Right lobe of liver (tissue), 6 donors: Measurements from ENCODE around the gene NUTM1. TPM values are rescaled to one million over a fixed set of nuclear protein-coding genes. Genes with fewer than 3 reads are reported as not detected.

Experiments used
- ATAC-seq, 4 donors: fragments of 200-7000 bp; cut with Tn5 transposase; one replicate each; pipeline ENCODE4 v1.9.1; 2020; ENCODE audit warnings: mild to moderate bottlenecking in 4 of 4, moderate library complexity in 4 of 4
- DNase-seq, 3 donors: peaks; one replicate each; pipeline ENCODE4 v3.0.0-alpha.2; 2020
- H3K27ac ChIP-seq, 3 donors: fragments of 200-600 bp; one replicate each; pipeline ENCODE4 v1.8.0; 2022
- H3K27me3 ChIP-seq, 2 donors: fragments of 200-600 bp; one replicate each; pipeline ENCODE4 v1.8.0; 2022
- H3K36me3 ChIP-seq, 4 donors: fragments of 200-600 bp; sonication (generic) in 1 of 4; one replicate each; pipeline versions ENCODE4 v1.5.1 to v1.8.0; 2017 to 2022; ENCODE audit warnings: control low read depth in 1 of 4
- H3K4me1 ChIP-seq, 4 donors: fragments of 200-600 bp; sonication (generic) in 1 of 4; one replicate each; pipeline versions ENCODE4 v1.5.1 to v1.8.0; 2017 to 2022; ENCODE audit warnings: control low read depth in 1 of 4
- H3K4me3 ChIP-seq, 3 donors: fragments of 200-600 bp; one replicate each; pipeline ENCODE4 v1.8.0; 2022
- H3K9me3 ChIP-seq, 4 donors: fragments of 200-600 bp; sonication (generic) in 1 of 4; one replicate each; pipeline versions ENCODE4 v1.5.1 to v1.8.0; 2017 to 2022; ENCODE audit warnings: control low read depth in 1 of 4
- POLR2A ChIP-seq: fragments of 450-650 bp; IDR thresholded peaks from one replicate; pipeline ENCODE4 v1.6.1; 2017; ENCODE audit warnings: antibody characterized with exemption, mild to moderate bottlenecking
- WGBS: methylation state at CpG from one replicate; pipeline ENCODE4 v1.1.6; 2018; ENCODE audit warnings: low coverage, low lambda C conversion rate; ENCODE audit not compliant: insufficient coverage; ENCODE audit errors: missing lambda C conversion rate; 5-methylcytosine and 5-hydroxymethylcytosine counted together
- intact Hi-C, 2 donors: fragments of 100-400 bp; cut with DNase I; formaldehyde crosslinking; loops; one replicate each; pipeline versions ENCODE4 v1.11.2 to v1.14.1; 2022
- total RNA-seq, 6 experiments: library from RNA; depleted of rRNA in 2 of 6; stranded (reverse); fragments of >200 nt in 2 of 6; fragmentation: NEBNext Ultra II Directional in 3 of 6; extraction: Animal tissue kit (Norgen Biotek cat#: 25700) in 3 of 6; gene quantifications; one replicate each; pipeline versions ENCODE4 v1.1.0 to v1.2.4, GENCODE V29; 2016 to 2023
- TF ChIP-seq, protein P1 (sequence below), 4 donors: fragments of 200-600 bp in 3 of 4; fragments of 450-650 bp in 1 of 4; IDR thresholded peaks; one replicate each; pipeline versions ENCODE4 v1.5.1 to v1.8.0; 2016 to 2022; ENCODE audit warnings: antibody characterized with exemption in 4 of 4, mild to moderate bottlenecking in 2 of 4
- donor health status: DM: no; HTN: yes; CAD: no.
- donor health status: DM: no; HTN: no; CAD: no.
- donor health status: DM: no; HTN: no; CAD: no.
- donor health status: DM: no; HTN: yes; CAD: no.
- donor health status: DM: no; HTN: yes; CAD: no.

The NUTM1 gene
- total RNA-seq, 6 experiments from 2014 or later = not detected

GRCh38 chr15:34323217-34323616, 19.9 kb upstream of the NUTM1 start:
- no peak for TF ChIP-seq POLR2A
- TF ChIP-seq, protein P1, sequence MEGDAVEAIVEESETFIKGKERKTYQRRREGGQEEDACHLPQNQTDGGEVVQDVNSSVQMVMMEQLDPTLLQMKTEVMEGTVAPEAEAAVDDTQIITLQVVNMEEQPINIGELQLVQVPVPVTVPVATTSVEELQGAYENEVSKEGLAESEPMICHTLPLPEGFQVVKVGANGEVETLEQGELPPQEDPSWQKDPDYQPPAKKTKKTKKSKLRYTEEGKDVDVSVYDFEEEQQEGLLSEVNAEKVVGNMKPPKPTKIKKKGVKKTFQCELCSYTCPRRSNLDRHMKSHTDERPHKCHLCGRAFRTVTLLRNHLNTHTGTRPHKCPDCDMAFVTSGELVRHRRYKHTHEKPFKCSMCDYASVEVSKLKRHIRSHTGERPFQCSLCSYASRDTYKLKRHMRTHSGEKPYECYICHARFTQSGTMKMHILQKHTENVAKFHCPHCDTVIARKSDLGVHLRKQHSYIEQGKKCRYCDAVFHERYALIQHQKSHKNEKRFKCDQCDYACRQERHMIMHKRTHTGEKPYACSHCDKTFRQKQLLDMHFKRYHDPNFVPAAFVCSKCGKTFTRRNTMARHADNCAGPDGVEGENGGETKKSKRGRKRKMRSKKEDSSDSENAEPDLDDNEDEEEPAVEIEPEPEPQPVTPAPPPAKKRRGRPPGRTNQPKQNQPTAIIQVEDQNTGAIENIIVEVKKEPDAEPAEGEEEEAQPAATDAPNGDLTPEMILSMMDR (IDR thresholded peaks at IDR 0.05) = no peak
- Histone ChIP-seq H3K9me3 (no peaks in the 10 kb centered on the region), H3K4me1 (no peaks in the 10 kb centered on the region), H3K27ac (no peak overlapping the region), H3K4me3 (no peak overlapping the region), H3K36me3 (no peaks in the 10 kb centered on the region), H3K27me3 (no peaks in the 10 kb centered on the region)
- intact Hi-C loops = no loop called here
- ATAC-seq (no peak), DNase-seq (no peak)
- WGBS = 91% methylated on average over 7 of the region's 10 CpGs

DNA sequence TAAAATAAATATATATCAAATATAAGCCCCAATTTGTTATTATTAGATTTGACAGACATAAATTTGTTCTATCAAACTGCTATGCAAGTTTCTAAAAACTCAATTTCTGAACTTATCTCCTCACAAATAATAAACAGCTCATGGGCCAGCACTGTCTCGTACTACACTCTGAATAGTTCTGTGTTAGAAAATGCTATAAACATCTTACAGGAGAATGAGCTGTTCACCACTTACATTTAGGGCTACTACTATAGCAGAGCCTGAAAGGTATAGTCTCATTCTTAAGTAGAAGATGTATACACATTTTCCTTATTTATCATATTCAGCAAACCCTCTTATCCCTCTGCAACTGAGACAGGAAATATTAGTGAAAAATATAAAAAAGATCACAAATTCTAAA, 18.2 kb upstream of the NUTM1 start:
- Histone ChIP-seq H3K27ac (no peak overlapping the region), H3K27me3 (no peaks in the 10 kb centered on the region), H3K4me3 (no peak overlapping the region), H3K9me3 (no peaks in the 10 kb centered on the region), H3K4me1 (no peaks in the 10 kb centered on the region), H3K36me3 (no peaks in the 10 kb centered on the region)
- intact Hi-C loops = no loop called here
- 86% methylated on average over 1 of the region's 1 CpG for WGBS
- ATAC-seq (no peak), DNase-seq (no peak)
- TF ChIP-seq, protein P1 (IDR thresholded peaks at IDR 0.05) = no peak
- TF ChIP-seq POLR2A = no peak

- intact Hi-C loops = no loop called here
- no peaks in the 10 kb centered on the region for H3K4me1 ChIP-seq
- no peak for TF ChIP-seq POLR2A
- TF ChIP-seq, protein P1 (IDR thresholded peaks at IDR 0.05) = no peak
These were observed 17.7 kb upstream of the NUTM1 start for GRCh38 chr15:34325368-34325767.

GRCh38 chr15:34327906-34328305, 15.2 kb upstream of the NUTM1 start:
- H3K36me3 ChIP-seq = no peaks in the 10 kb centered on the region
- no peak overlapping the region for H3K4me3 ChIP-seq
- intact Hi-C loops = no loop called here
- H3K27ac ChIP-seq = no peak overlapping the region
- H3K9me3 ChIP-seq = no peaks in the 10 kb centered on the region
- no peak for DNase-seq
- ATAC-seq = no peak
- 67% methylated on average over 4 of the region's 4 CpGs for WGBS
- no peaks in the 10 kb centered on the region for H3K4me1 ChIP-seq
- TF ChIP-seq POLR2A = no peak
- TF ChIP-seq, protein P1 (IDR thresholded peaks at IDR 0.05) = no peak
- no peaks in the 10 kb centered on the region for H3K27me3 ChIP-seq

More at GRCh38 chr15:34325368-34325767, 17.7 kb upstream of the NUTM1 start:
- no peak overlapping the region for H3K4me3 ChIP-seq
- no peaks in the 10 kb centered on the region for H3K27me3 ChIP-seq
- no peaks in the 10 kb centered on the region for H3K36me3 ChIP-seq
- H3K9me3 ChIP-seq = no peaks in the 10 kb centered on the region
- H3K27ac ChIP-seq = no peak overlapping the region
- no peak for ATAC-seq
- DNase-seq = no peak

- no peaks in the 10 kb centered on the region for H3K9me3 ChIP-seq
- WGBS = 53% methylated on average over 2 of the region's 2 CpGs
- intact Hi-C loops = no loop called here
- no peak overlapping the region for H3K4me3 ChIP-seq
- no peaks in the 10 kb centered on the region for H3K27me3 ChIP-seq
- no peaks in the 10 kb centered on the region for H3K4me1 ChIP-seq
- H3K27ac ChIP-seq = no peak overlapping the region
- DNase-seq = no peak
- TF ChIP-seq, protein P1 (IDR thresholded peaks at IDR 0.05) = no peak
- no peak for TF ChIP-seq POLR2A
- no peaks in the 10 kb centered on the region for H3K36me3 ChIP-seq
- no peak for ATAC-seq
These were observed 14.1 kb upstream of the NUTM1 start for GRCh38 chr15:34329006-34329405.
